Activated CD4-positive, alpha-beta T cell treated with anti-CD3 and anti-CD28 coated beads for 4 hours (primary cell): ENCODE measurements around the gene LGI2.
"Not testable (repeated sequence)": the region's sequence is repeated elsewhere in the genome, so short reads cannot be mapped to it uniquely, and the experiment has no call there.

ENCODE experiments used
- DNase-seq, 2 donors: peaks; one replicate each; pipeline ENCODE4 v3.0.0-alpha.2; 2020

The LGI2 gene

GRCh38 chr4:25050370-25051078 is 19.8 kb upstream of the LGI2 start:
- no peak for DNase-seq

GRCh38 chr4:25043548-25043947 is 12.8 kb upstream of the LGI2 start:
- no peak for DNase-seq

GRCh38 chr4:25033526-25033925 is 2.8 kb upstream of the LGI2 start:
- no peak for DNase-seq

- no peak for DNase-seq
Observed at GRCh38 chr4:25032126-25032525, 1.4 kb upstream of the LGI2 start.

- no peak for DNase-seq
Observed at GRCh38 chr4:25031077-25031621, 403 bp upstream of the LGI2 start.

GRCh38 chr4:25029479-25030276 is 1.1 kb downstream of the LGI2 start:
- DNase-seq, result no peak

- no peak for DNase-seq
Observed at GRCh38 chr4:25028851-25029250, 1.9 kb downstream of the LGI2 start.

- DNase-seq, result no peak
Observed at GRCh38 chr4:25022766-25023165, 8.0 kb downstream of the LGI2 start.

- no peak for DNase-seq
Observed at GRCh38 chr4:25021216-25021615, 9.5 kb downstream of the LGI2 start.

- no peak for DNase-seq
Observed at GRCh38 chr4:25020236-25020635, 10.5 kb downstream of the LGI2 start.

GRCh38 chr4:25019501-25019900 is 11.2 kb downstream of the LGI2 start:
- no peak for DNase-seq

GRCh38 chr4:25015012-25015411 is 15.7 kb downstream of the LGI2 start:
- DNase-seq, result no peak

- DNase-seq, result not testable (repeated sequence)
Observed at GRCh38 chr4:25014662-25014983, 16.1 kb downstream of the LGI2 start.

GRCh38 chr4:25013756-25014661 is 16.7 kb downstream of the LGI2 start:
- DNase-seq, result no peak

- no peak for DNase-seq
Observed at GRCh38 chr4:25012655-25013054, 18.1 kb downstream of the LGI2 start.

GRCh38 chr4:25011135-25011866 is 19.4 kb downstream of the LGI2 start:
- DNase-seq, result no peak

- DNase-seq, result no peak
Observed at GRCh38 chr4:25007598-25007997, 23.1 kb downstream of the LGI2 start.

GRCh38 chr4:25002681-25003080 is 28.1 kb downstream of the LGI2 start:
- DNase-seq, result no peak

GRCh38 chr4:25001509-25001908 is 29.2 kb downstream of the LGI2 start:
- DNase-seq, result no peak

- DNase-seq, result no peak
Observed at GRCh38 chr4:25000639-25001038, 30.1 kb downstream of the LGI2 start.

- DNase-seq, result no peak
Observed at GRCh38 chr4:24999392-25000089, 31.2 kb downstream of the LGI2 start.
